B cell (primary cell): ENCODE measurements around the gene RNF114. TPM values are rescaled to one million over a fixed set of nuclear protein-coding genes. Genes with fewer than 3 reads are reported as not detected.

Source experiments
- ATAC-seq: fragments of 200-7000 bp; cut with Tn5 transposase; one replicate; pipeline ENCODE4 v1.10.0; 2021; ENCODE audit warnings: low read depth, mild to moderate bottlenecking, moderate number of reproducible peaks, moderate library complexity
- CTCF ChIA-PET: fragments of 350-600 bp; sonication (Branson Sonifier 250); formaldehyde crosslinking; loops from one replicate; lab custom pipeline; 2021; ENCODE audit warnings: antibody characterized with exemption, inconsistent platforms; lab: Charles Lee
- POLR2A ChIA-PET: fragments of 350-600 bp; sonication (Branson Sonifier 250); formaldehyde crosslinking; loops from one replicate; lab custom pipeline; 2021; ENCODE audit warnings: antibody characterized with exemption; lab: Charles Lee
- DNase-seq: peaks from one replicate; pipeline ENCODE4 v3.0.0; 2013
- H2AFZ ChIP-seq: 2 replicates; pipeline ENCODE4 v1.6.1; 2012; ENCODE audit warnings: mild to moderate bottlenecking, low read depth, low read length; ENCODE audit not compliant: insufficient read depth, poor library complexity, severe bottlenecking
- H3K27ac ChIP-seq, 2 donors: 1 replicate in 1 of 2; 2 replicates in 1 of 2; pipeline ENCODE4 v1.5.1; 2012 to 2013; ENCODE audit warnings: low read length in 2 of 2, mild to moderate bottlenecking in 2 of 2, moderate library complexity in 1 of 2
- H3K27me3 ChIP-seq, 4 experiments: fragments of 200-600 bp in 1 of 4; sonication (generic) in 1 of 4; replicated peaks in 1 of 4; 1 replicate in 2 of 4; 2 replicates in 2 of 4; pipeline versions ENCODE4 v1.6.1 to v1.7.0; 2013 to 2016; ENCODE audit warnings: low read length in 3 of 4, mild to moderate bottlenecking in 2 of 4, mixed read lengths in 1 of 4, moderate library complexity in 1 of 4; ENCODE audit not compliant: insufficient read depth in 4 of 4, control insufficient read depth in 3 of 4; ENCODE audit errors: control extremely low read depth in 1 of 4
- H3K36me3 ChIP-seq, 2 experiments: replicated peaks in 1 of 2; 1 replicate in 1 of 2; 2 replicates in 1 of 2; pipeline versions ENCODE4 v1.6.1 to v1.7.1; 2013; ENCODE audit warnings: low read length in 1 of 2; ENCODE audit not compliant: insufficient read depth in 2 of 2, control insufficient read depth in 1 of 2; ENCODE audit errors: control extremely low read depth in 1 of 2, extremely low read depth in 1 of 2
- H3K4me1 ChIP-seq, 2 donors: fragments of 200-600 bp in 1 of 2; sonication (generic) in 1 of 2; 1 replicate in 1 of 2; 2 replicates in 1 of 2; pipeline versions ENCODE4 v1.5.1 to v1.6.1; 2013 to 2017; ENCODE audit warnings: low read length in 2 of 2; ENCODE audit not compliant: control insufficient read depth in 2 of 2, insufficient read depth in 2 of 2
- H3K4me2 ChIP-seq: replicated peaks from 2 replicates; pipeline ENCODE3; 2012; ENCODE audit warnings: mild to moderate bottlenecking, low read depth, low read length; ENCODE audit not compliant: poor library complexity, severe bottlenecking
- H3K4me3 ChIP-seq, 5 experiments: fragments of 200-600 bp in 1 of 5; sonication (generic) in 1 of 5; 1 replicate in 3 of 5; 2 replicates in 2 of 5; pipeline versions ENCODE4 v1.5.1 to v1.7.0; 2011 to 2016; ENCODE audit warnings: low read length in 4 of 5, mild to moderate bottlenecking in 4 of 5, low read depth in 2 of 5, control low read depth in 1 of 5, moderate library complexity in 1 of 5; ENCODE audit not compliant: insufficient read depth in 1 of 5; ENCODE audit errors: control extremely low read depth in 1 of 5, extremely low read depth in 1 of 5
- H3K79me2 ChIP-seq: fragments of 200-600 bp; sonication (generic); one replicate; pipeline ENCODE4 v1.6.0; 2016; ENCODE audit warnings: low read length; ENCODE audit not compliant: control insufficient read depth, insufficient read depth
- H3K9ac ChIP-seq: fragments of 200-600 bp; sonication (generic); 2 replicates; pipeline ENCODE4 v1.6.1; 2017; ENCODE audit warnings: mild to moderate bottlenecking, low read length, moderate library complexity
- H3K9me3 ChIP-seq, 3 donors: one replicate each; pipeline versions ENCODE4 v1.6.1 to v1.7.1; 2013; ENCODE audit warnings: low read length in 2 of 3; ENCODE audit not compliant: control insufficient read depth in 2 of 3, insufficient read depth in 1 of 3; ENCODE audit errors: control extremely low read depth in 1 of 3
- H4K20me1 ChIP-seq: 2 replicates; pipeline ENCODE4 v1.6.0; 2012; ENCODE audit warnings: mild to moderate bottlenecking, low read length; ENCODE audit not compliant: insufficient read depth, control insufficient read depth, poor library complexity, severe bottlenecking
- H3K27ac Mint-ChIP-seq: one replicate; pipeline ENCODE4 v1.8.0; 2021; ENCODE audit warnings: mixed read lengths
- H3K27me3 Mint-ChIP-seq: one replicate; pipeline ENCODE4 v1.8.0; 2021; ENCODE audit warnings: mixed read lengths
- H3K4me1 Mint-ChIP-seq: one replicate; pipeline ENCODE4 v1.8.0; 2021; ENCODE audit warnings: mixed read lengths
- H3K4me3 Mint-ChIP-seq: one replicate; pipeline ENCODE4 v1.8.0; 2021; ENCODE audit warnings: mixed read lengths
- H3K9me3 Mint-ChIP-seq: one replicate; pipeline ENCODE4 v1.8.0; 2022; ENCODE audit warnings: mixed read lengths; ENCODE audit not compliant: insufficient read depth
- CTCF ChIP-seq: fragments of 200-600 bp; IDR thresholded peaks from one replicate; pipeline ENCODE4 v1.8.0; 2022; ENCODE audit warnings: antibody characterized with exemption, mild to moderate bottlenecking
- EZH2 ChIP-seq: IDR thresholded peaks from 2 replicates; pipeline ENCODE4 v1.6.1; 2012; ENCODE audit warnings: borderline replicate concordance, low read depth, mild to moderate bottlenecking, moderate library complexity, low read length; ENCODE audit not compliant: insufficient read depth, poor library complexity, severe bottlenecking
- WGBS: methylation state at CpG from one replicate; pipeline ENCODE4 v1.1.5; 2013; ENCODE audit warnings: missing lambda C conversion rate; ENCODE audit not compliant: insufficient coverage; 5-methylcytosine and 5-hydroxymethylcytosine counted together
- intact Hi-C: fragments of 100-400 bp; cut with micrococcal nuclease; formaldehyde crosslinking; loops from one replicate; pipeline ENCODE4 v1.10.0; 2022
- polyA plus RNA-seq: library from polyadenylated mRNA; depleted of rRNA; stranded (reverse); fragments of >200 nt; gene quantifications from 2 replicates; pipeline ENCODE4 v1.2.3, GENCODE V29; 2012
- total RNA-seq, 2 donors: library from RNA; stranded (reverse); fragments of 120-200 nt in 1 of 2; gene quantifications; 1 replicate in 1 of 2; 2 replicates in 1 of 2; pipeline versions ENCODE4 v1.2.3 to v1.2.4, GENCODE V29; 2013 to 2022

RNF114 gene
- total and polyA plus RNA-seq, 2 donors (not counting 1 experiment from before 2014, with no cell fraction given) = 81.7 to 117 TPM

- Histone ChIP-seq H3K9me3 (no peaks in the 10 kb centered on the region), H3K4me1 (no peaks in the 10 kb centered on the region), H3K4me3 (no peak overlapping the region), H3K4me2 (no peak overlapping the region), H3K79me2 (peaks cover 42% of the 10 kb centered on the region), H2AFZ (no peak overlapping the region), H3K27ac (no peak overlapping the region), H3K27me3 (no peaks in the 10 kb centered on the region), H3K9ac (no peak overlapping the region), H4K20me1 (peaks cover 53% of the 10 kb centered on the region), H3K36me3 (peaks cover 22 to 78% of the 10 kb centered on the region in 2 experiments)
- POLR2A ChIA-PET = no interaction called here
- TF ChIP-seq CTCF (no peak), EZH2 (no peak)
- no peaks in the 10 kb centered on the region for H3K27me3 Mint-ChIP-seq
- H3K9me3 Mint-ChIP-seq = no peaks in the 10 kb centered on the region
- no peak for DNase-seq
- H3K4me1 Mint-ChIP-seq = peaks cover 12% of the 10 kb centered on the region
- no peak overlapping the region for H3K27ac Mint-ChIP-seq
- CTCF ChIA-PET = interaction anchor here (0.7 to 0.9 kb wide), 2 partner anchors 125 to 404 kb away, joined by 4 to 6 read pairs; no protein-coding TSS in a partner anchor
- ATAC-seq = no peak
- 94% methylated on average over 3 of the region's 10 CpGs for WGBS
- no peak overlapping the region for H3K4me3 Mint-ChIP-seq
- intact Hi-C loops = no loop called here
Observed at GRCh38 chr20:49945701-49946477, 9.7 kb downstream of the RNF114 start.

GRCh38 chr20:49948178-49948577 is 12.0 kb downstream of the RNF114 start:
- Histone ChIP-seq H3K79me2 (peaks cover 20% of the 10 kb centered on the region), H3K4me2 (no peak overlapping the region), H3K27ac (no peak overlapping the region), H2AFZ (no peak overlapping the region), H3K36me3 (peaks cover 23 to 78% of the 10 kb centered on the region in 2 experiments), H3K9me3 (no peaks in the 10 kb centered on the region), H3K9ac (no peak overlapping the region), H3K27me3 (no peaks in the 10 kb centered on the region), H3K4me3 (no peak overlapping the region), H4K20me1 (peaks cover 42% of the 10 kb centered on the region), H3K4me1 (no peaks in the 10 kb centered on the region)
- DNase-seq (no peak), ATAC-seq (no peak)
- Mint-ChIP-seq H3K27me3 (no peaks in the 10 kb centered on the region), H3K9me3 (no peaks in the 10 kb centered on the region), H3K27ac (no peak overlapping the region), H3K4me1 (peaks cover 4% of the 10 kb centered on the region), H3K4me3 (no peak overlapping the region)
- WGBS = 96% methylated on average over 3 of the region's 3 CpGs
- intact Hi-C loops = no loop called here
- CTCF ChIA-PET = interaction anchor here (1.3 kb wide), 1 partner anchor 31 kb away, joined by 5 read pairs; no protein-coding TSS in a partner anchor
- POLR2A ChIA-PET = interaction anchor here (0.7 kb wide), 1 partner anchor 146 kb away, joined by 4 read pairs; no protein-coding TSS in a partner anchor
- no peak for TF ChIP-seq CTCF
- no peak for TF ChIP-seq EZH2
